NB4 (cell line): Measurements from ENCODE around the gene TAF4.
A peak's percentile ranks its signal among the peaks of the same experiment; 100 is the strongest.

ENCODE experiments used
- DNase-seq: peaks from one replicate; pipeline ENCODE4 v3.0.0; 2010; ENCODE audit warnings: low read depth
- H3K4me3 ChIP-seq: one replicate; pipeline ENCODE4 v1.5.1; 2011; ENCODE audit warnings: mild to moderate bottlenecking, low read depth, low read length, moderate library complexity
- CTCF ChIP-seq: IDR thresholded peaks from one replicate; pipeline ENCODE4 v1.5.1; 2012; ENCODE audit warnings: low read depth, low read length
- MAX ChIP-seq: IDR thresholded peaks from 2 replicates; pipeline ENCODE4 v1.6.1; 2011; ENCODE audit warnings: low read depth, low read length
- MYC ChIP-seq: IDR thresholded peaks from 2 replicates; pipeline ENCODE4 v1.6.1; 2011; ENCODE audit warnings: low read depth, low read length
- POLR2A ChIP-seq: IDR thresholded peaks from 2 replicates; pipeline ENCODE4 v1.6.1; 2011; ENCODE audit warnings: mild to moderate bottlenecking; ENCODE audit not compliant: insufficient read length; ENCODE audit errors: extremely low read depth

Gene TAF4

DNA sequence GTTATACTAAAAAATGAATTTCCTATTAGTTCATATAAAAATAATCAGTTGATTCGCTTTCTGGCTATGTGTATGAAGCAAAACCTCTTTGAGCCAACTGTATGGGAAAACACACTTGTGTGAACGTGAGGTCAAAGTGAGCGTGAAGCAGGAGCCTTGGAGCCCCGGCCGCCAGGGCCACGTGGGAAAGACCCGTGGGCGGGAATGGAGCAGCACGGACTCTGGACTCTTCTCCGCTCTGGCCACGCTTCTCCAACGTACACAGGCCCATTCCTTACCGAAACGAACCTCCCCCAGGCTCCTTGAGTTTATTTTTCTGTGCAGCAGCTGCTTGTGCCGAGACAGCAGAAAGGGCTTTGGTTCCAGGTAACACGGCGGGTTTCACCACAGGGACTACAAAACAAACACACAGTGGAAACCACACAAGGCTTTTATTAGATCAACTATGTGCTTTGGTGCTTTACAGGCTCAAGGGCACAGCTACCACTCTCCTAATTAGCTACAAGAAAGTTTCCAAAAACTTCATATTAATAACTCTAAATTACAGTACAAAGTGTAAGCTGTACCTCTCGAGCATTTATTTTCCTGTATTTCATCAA, 62.7 kb downstream of the TAF4 start:
- DNase-seq, result no peak
- H3K4me3 ChIP-seq, result no peak overlapping the region
- no peak for TF ChIP-seq MAX
- TF ChIP-seq CTCF, result no peak
- no peak for TF ChIP-seq POLR2A
- TF ChIP-seq MYC, result no peak

DNA sequence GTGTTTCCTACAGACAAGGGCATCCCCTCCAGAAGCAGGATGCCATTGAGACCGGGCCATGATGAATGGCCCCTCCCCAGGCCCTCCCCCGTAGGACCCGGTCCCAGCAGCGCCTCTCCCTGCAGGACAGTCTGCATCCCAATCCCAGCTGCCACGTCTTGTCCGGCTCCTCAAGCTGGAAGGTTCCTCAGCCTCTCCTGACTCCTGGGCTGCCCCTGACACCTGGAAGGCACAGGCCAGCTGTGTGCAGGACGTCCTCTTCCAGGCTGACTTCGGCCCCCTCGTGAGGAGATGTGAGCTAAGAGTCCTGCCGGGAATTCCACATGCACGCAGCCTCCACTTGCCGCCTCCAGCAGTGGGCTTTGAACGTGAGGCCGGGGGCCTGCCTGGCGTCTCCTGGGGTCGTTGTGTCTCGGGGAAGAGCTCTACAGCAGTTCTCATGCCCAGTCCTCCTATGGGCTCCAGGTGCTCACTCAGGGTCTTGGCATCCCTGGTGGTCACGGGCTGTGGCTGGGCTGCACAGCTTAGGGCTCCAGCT, 64.4 kb downstream of the TAF4 start:
- DNase-seq, result no peak

GRCh38 chr20:61998343-61999121, 67.1 kb downstream of the TAF4 start:
- peak; percentile 32 for DNase-seq
- H3K4me3 ChIP-seq, result no peak overlapping the region
- TF ChIP-seq MAX (no peak), MYC (no peak), POLR2A (no peak)

More for the DNA sequence above, 64.4 kb downstream of the TAF4 start:
- TF ChIP-seq POLR2A, result no peak
- no peak for TF ChIP-seq CTCF
- no peak for TF ChIP-seq MAX
- TF ChIP-seq MYC, result no peak
- no peak overlapping the region for H3K4me3 ChIP-seq

- no peak for DNase-seq
- no peak for TF ChIP-seq MYC
- TF ChIP-seq CTCF, result no peak
- no peak for TF ChIP-seq POLR2A
- no peak overlapping the region for H3K4me3 ChIP-seq
Measured at GRCh38 chr20:61997891-61998290, 67.8 kb downstream of the TAF4 start.

- H3K4me3 ChIP-seq, result no peak overlapping the region
- TF ChIP-seq MAX (no peak), MYC (no peak), POLR2A (no peak), CTCF (no peak)
- DNase-seq, result no peak
Measured at GRCh38 chr20:61997372-61997771, 68.3 kb downstream of the TAF4 start.

GRCh38 chr20:61994546-61994945, 71.1 kb downstream of the TAF4 start:
- H3K4me3 ChIP-seq, result no peak overlapping the region
- no peak for DNase-seq
- TF ChIP-seq MAX (no peak), POLR2A (no peak), CTCF (no peak), MYC (no peak)
